Progenitor cell of endocrine pancreas (in vitro differentiated cells): ENCODE data around the gene LPAR1. TPM values are rescaled to one million over a fixed set of nuclear protein-coding genes. Genes with fewer than 3 reads are reported as not detected.
"Not testable (repeated sequence)": the region's sequence is repeated elsewhere in the genome, so short reads cannot be mapped to it uniquely, and the experiment has no call there.

Experiments
- DNase-seq: peaks from one replicate; pipeline ENCODE4 v3.0.0; 2021; ENCODE audit warnings: low spot score; ENCODE audit not compliant: unreplicated experiment
- H3K27ac Mint-ChIP-seq: 2 replicates; pipeline ENCODE4 v1.8.0; 2021; ENCODE audit warnings: mild to moderate bottlenecking, moderate library complexity, mixed read lengths
- H3K27me3 Mint-ChIP-seq: 2 replicates; pipeline ENCODE4 v1.8.0; 2021; ENCODE audit warnings: mixed read lengths
- H3K36me3 Mint-ChIP-seq: 2 replicates; pipeline ENCODE4 v1.8.0; 2022; ENCODE audit warnings: mixed read lengths; ENCODE audit not compliant: insufficient read depth
- H3K4me1 Mint-ChIP-seq: 2 replicates; pipeline ENCODE4 v1.8.0; 2021; ENCODE audit warnings: low read depth, mixed read lengths
- H3K4me3 Mint-ChIP-seq: 2 replicates; pipeline ENCODE4 v1.8.0; 2021; ENCODE audit warnings: low read depth, mild to moderate bottlenecking, moderate library complexity, mixed read lengths
- H3K9me3 Mint-ChIP-seq: 2 replicates; pipeline ENCODE4 v1.8.0; 2021; ENCODE audit warnings: low read depth, mixed read lengths
- CTCF ChIP-seq: fragments of 200-600 bp; sonication (generic); IDR thresholded peaks from one replicate; pipeline ENCODE4 v1.5.0; 2021; ENCODE audit warnings: antibody characterized with exemption, mild to moderate bottlenecking; ENCODE audit not compliant: unreplicated experiment
- total RNA-seq: library from RNA; stranded (reverse); gene quantifications from 2 replicates; pipeline ENCODE4 v1.2.1, GENCODE V29; 2021

LPAR1 gene
- total RNA-seq, 1 donor from 2014 or later = 17.4 TPM

DNA sequence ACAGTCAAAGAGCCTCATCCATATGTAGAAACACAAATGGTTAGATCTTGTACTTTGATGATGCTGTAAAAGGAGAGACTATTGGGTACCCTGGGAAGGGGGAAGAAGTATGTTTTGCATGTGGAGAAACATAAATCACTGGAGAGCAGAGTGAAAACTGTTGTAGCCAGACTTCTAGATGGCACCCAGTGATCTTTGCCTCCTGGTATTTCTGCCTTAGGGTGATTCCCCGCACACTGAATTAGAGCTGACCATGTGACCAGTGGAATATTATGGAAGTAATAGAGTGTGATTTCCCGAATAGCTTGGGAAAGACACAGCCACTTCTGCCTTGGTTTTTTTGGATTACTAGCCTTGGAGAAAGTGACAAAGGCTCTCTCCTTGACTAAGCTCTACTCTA is 174.3 kb downstream of the LPAR1 start:
- H3K36me3 Mint-ChIP-seq = peaks cover 8% of the 10 kb centered on the region
- H3K27me3 Mint-ChIP-seq = no peaks in the 10 kb centered on the region
- no peak overlapping the region for H3K27ac Mint-ChIP-seq
- peaks cover 6% of the 10 kb centered on the region for H3K4me1 Mint-ChIP-seq
- no peak for TF ChIP-seq CTCF
- no peak overlapping the region for H3K4me3 Mint-ChIP-seq
- no peak for DNase-seq
- peaks cover 17% of the 10 kb centered on the region for H3K9me3 Mint-ChIP-seq

DNA sequence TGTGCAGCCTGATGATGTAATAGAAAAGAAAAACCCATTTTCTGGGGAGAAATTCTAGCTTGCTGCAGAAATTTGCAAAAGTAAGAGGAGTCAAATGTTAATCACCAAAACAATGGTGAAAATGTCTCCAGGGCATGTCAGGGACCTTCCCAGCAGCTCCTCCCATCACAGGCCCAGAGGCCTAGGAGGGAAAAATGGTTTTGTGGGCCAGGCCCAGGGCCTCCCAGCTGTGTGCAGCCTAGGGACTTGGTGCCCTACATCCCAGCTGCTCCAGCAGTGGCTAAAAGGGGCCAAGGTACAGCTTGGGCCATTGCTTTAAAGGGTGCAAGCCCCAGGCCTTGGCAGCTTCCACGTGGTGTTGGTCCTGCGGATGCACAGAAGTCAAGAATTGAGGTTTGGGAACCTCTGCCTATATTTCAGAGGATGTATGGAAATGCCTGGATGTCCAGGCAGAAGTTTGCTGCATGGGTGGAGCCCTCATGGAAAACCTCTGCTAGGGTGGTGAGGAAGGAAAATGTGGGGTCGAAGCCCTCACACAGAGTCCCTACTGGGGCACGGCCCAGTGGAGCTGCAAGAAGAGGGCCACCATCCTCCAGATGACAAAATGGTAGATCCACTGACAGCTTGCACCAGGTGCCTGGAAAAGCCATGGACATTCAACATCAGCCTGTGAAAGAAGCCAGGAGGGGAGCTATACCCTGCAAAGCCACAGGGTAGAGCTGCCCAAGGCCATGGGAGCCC is 176.7 kb downstream of the LPAR1 start:
- not testable (repeated sequence) for DNase-seq, H3K4me1 Mint-ChIP-seq, H3K4me3 Mint-ChIP-seq, H3K27ac Mint-ChIP-seq, H3K36me3 Mint-ChIP-seq, H3K27me3 Mint-ChIP-seq
- H3K9me3 Mint-ChIP-seq = peaks cover 23% of the 10 kb centered on the region

DNA sequence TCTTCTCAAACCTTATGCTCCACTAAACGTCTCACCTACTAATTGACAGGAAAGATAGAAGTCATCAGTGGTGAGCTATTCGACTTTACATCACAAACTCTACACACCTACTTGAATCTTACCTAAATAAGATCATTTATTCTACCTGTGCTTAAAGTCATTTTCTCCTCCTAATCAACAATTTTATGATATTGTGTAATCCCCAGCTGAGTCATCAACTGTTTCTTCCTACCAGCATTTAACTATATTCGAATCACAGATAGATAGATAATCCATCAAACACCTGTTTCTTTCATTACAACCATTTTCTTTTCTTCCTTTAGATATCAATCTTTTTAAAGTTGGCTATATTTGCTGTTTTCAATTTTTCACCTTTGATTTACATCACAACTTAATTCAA is 181.5 kb downstream of the LPAR1 start:
- Mint-ChIP-seq H3K27me3 (no peaks in the 10 kb centered on the region), H3K4me1 (no peaks in the 10 kb centered on the region), H3K9me3 (peaks cover 30% of the 10 kb centered on the region), H3K36me3 (peaks cover 4% of the 10 kb centered on the region), H3K27ac (no peak overlapping the region), H3K4me3 (no peak overlapping the region)
- TF ChIP-seq CTCF = no peak
- no peak for DNase-seq

DNA sequence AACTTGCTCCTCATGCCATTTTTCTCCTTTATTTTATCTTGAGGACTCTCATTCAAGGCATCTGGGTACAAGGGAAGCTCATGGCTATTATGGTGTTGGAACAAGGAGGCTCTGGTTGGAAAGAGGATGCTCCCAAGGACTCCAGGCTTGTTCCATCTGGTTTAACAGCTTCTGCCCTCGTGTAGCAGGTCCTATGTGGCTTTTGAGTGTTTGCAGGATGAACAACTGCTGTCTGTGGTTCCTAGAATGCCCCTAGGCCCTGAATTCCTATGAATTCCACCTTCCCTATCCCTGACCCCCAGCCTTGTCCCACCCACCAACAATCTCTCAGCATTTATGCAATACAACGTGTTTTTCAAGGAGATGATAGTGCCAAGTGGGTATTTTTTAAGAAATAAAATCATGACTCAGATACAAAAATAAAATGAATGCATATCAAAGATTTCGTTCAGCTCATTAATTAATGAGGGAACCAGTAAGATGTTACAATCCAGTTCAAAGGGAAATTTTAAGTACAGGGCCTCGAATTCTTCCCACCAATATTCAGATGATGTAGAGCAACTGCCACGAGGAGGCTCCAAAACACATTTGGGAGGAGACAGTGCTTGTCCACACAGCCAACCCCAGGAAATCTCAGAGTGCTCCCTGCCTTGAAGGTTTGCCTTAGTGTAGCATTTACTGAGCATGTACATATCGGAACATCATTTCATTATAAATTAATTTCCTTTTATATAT is 187.7 kb downstream of the LPAR1 start:
- Mint-ChIP-seq H3K36me3 (no peaks in the 10 kb centered on the region), H3K4me1 (no peaks in the 10 kb centered on the region), H3K27ac (no peak overlapping the region), H3K27me3 (no peaks in the 10 kb centered on the region), H3K9me3 (peaks cover 13% of the 10 kb centered on the region), H3K4me3 (no peak overlapping the region)
- DNase-seq = no peak
- TF ChIP-seq CTCF = no peak

DNA sequence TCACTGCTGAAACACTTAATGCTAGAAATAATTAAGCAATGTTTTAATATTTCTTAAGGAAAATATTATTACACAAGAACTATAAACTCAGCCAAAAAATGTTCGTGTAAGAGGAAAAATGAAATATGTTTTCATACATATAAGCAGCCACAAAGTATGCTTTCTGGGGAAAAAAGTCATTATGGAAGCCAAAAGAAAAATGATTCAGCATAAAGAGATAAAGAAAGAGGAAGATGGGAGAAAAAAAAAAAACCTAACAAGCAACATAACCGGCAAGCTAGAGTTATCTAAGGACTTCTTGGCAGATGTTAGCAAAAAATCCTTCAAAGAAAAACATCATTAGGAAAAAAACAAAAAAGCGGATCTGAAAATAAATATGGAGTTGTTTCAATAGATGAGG is 190.6 kb downstream of the LPAR1 start:
- Mint-ChIP-seq H3K27me3 (no peaks in the 10 kb centered on the region), H3K27ac (no peak overlapping the region), H3K9me3 (no peaks in the 10 kb centered on the region), H3K4me3 (no peak overlapping the region), H3K36me3 (no peaks in the 10 kb centered on the region), H3K4me1 (no peaks in the 10 kb centered on the region)
- no peak for DNase-seq
- no peak for TF ChIP-seq CTCF

GRCh38 chr9:110846215-110846614 is 192.1 kb downstream of the LPAR1 start:
- no peaks in the 10 kb centered on the region for H3K27me3 Mint-ChIP-seq
- no peak overlapping the region for H3K4me3 Mint-ChIP-seq

More at GRCh38 chr9:110846215-110846614, 192.1 kb downstream of the LPAR1 start:
- Mint-ChIP-seq H3K27ac (no peak overlapping the region), H3K9me3 (no peaks in the 10 kb centered on the region), H3K36me3 (no peaks in the 10 kb centered on the region), H3K4me1 (no peaks in the 10 kb centered on the region)
- DNase-seq = no peak
- TF ChIP-seq CTCF = no peak
